Jurkat, Clone E6-1 (cell line): ENCODE measurements around the gene CDK2AP2.
"Not testable (repeated sequence)": the region's sequence is repeated elsewhere in the genome, so short reads cannot be mapped to it uniquely, and the experiment has no call there.

ENCODE experiments used
- DNase-seq: peaks from one replicate; pipeline ENCODE4 v3.0.0-alpha.2; 2011; ENCODE audit warnings: low read depth, low spot score
- H3K4me3 ChIP-seq: 2 replicates; pipeline ENCODE4 v1.5.1; 2011; ENCODE audit warnings: mild to moderate bottlenecking, low read length, control low read depth, moderate library complexity

CDK2AP2 gene

DNA sequence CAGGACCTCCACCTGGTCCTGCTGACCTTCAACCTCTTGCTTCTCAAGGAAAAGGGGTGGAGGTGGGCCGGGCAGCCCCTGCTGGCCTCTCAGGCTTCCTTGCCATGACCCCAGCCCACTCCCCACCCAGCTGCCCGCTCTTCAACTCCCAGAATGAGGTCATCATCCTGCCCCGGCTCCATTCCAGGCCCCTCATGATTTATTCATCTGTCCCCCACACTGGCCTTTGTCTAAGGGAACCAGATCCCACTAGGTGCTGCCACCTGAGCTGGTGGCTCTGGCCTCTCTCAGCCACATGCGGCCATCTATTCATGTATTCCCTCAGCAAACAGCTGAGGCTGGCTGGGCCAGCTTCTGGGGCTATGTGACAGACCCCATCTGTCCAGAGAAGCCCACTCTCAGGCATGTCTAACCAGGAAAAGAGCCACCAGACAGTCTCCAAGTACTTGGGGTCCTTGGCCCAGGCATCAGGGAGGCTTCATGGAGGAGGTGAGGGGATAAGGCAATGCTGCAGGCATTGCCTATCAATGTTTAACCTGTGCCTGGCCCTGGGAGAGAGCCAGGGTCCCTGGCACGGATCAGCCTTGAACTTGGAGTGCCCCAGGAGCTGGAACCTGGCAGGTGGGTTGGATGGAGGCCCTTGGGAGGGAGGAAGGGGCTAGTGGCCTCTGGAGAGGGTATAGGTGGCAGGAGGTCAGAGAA, 17.5 kb upstream of the CDK2AP2 start:
- DNase-seq = no peak

DNA sequence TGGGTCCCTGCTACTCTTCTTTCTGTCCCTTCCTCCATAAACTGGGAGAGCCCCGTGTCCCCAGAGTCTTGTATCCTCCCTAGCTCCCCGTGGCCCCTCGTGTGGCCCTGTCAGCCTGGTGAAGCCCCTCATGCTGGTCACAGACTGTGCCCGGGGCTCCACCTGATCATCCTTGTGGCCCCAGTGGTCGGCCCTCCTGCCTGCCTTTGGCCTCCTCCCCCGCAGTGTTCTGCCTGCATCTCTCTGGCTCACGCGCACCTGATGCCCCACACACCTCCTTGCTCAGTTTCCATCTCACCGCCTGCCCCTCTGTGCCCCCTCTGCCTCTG, 16.5 kb upstream of the CDK2AP2 start:
- H3K4me3 ChIP-seq = no peak overlapping the region
- no peak for DNase-seq

More for the DNA sequence above, 17.5 kb upstream of the CDK2AP2 start:
- no peak overlapping the region for H3K4me3 ChIP-seq

DNA sequence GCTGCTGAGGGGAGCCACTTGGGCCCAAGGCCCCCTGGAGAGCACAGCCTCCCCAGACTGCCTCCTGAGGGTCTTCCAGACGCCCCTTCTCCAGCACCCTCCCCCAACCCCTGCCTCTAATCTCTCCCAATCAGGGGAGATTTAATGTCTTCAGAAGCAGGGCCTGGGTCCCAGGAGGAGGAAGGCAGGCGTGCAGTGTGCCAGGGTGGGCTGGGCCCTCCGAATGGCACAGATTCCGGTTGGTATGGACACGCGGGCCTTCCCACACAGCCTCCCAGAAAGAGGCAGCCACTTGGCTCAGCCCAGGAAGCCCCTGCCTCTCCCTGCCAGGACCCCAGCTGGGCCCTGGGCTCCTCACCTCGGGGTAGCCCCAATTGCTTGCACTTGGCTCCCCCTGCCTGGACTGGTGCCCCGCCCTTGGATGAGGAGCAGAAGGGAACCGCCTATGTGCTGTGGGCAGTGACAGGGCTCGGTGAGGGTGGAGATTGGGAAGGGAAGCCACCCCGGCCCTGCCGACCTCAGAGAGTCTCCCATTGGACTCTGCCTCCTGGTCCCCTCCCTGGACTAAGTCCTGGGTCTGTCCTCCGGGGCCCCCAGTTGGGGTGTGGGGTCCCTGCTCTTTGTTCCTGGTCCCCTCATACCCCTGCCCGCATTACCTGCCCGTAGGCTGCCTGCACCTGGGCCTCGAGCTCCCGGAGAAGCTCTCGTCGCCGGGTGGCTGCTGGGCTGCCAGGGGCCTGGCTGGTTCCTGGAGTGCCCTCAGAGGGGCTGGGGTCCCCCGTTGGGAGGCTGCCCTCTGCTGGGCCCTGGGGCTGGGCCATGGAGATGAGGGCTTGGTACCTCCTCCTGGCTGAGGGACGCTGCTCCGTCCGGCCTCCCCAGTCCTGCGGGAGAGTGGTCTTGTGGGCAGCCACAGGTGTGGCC, 15.9 kb upstream of the CDK2AP2 start:
- no peak for DNase-seq
- H3K4me3 ChIP-seq = no peak overlapping the region

DNA sequence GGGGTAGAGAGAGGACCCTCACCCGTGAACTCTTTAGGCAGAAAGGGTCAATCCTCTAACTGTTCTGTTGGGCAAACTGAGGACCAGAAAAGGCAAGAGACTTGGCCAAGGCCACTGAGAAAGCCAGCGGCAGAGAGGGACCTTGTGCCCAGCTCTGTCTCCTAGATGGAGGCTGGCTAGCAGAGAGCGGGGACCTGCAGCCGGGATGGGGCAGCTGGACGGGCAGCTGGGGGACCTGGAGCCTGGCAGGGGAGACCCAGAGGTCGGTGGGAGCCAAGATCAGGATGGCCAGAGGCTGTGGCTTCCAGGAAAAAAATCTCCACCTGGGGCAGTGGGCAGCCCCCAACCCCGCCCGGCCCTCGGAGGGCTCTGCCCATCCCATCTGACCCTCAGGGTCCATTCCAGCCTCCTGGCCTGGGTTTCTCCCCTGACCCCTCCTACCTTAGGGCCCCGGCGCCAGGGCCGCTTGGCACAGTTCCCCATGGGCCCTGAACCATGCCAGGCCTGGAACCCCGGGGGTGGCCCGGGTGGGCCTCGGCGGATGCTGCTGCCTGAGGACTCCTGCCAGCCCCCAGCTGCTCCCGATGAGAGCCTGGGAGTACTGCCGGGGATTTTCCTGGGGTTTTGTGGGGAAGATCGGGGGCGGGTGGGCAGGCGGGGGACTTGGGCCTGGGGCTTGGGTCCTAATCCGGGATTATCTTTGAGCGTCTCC, 15.0 kb upstream of the CDK2AP2 start, which contains the start of gene CABP2:
TSS of gene CABP2 (minus strand) at position 603 of the 712 bp plus-strand sequence. CDS start at position 483, 120 bp downstream.
- no peak for DNase-seq
- no peak within 1 kb of the TSS for H3K4me3 ChIP-seq

DNA sequence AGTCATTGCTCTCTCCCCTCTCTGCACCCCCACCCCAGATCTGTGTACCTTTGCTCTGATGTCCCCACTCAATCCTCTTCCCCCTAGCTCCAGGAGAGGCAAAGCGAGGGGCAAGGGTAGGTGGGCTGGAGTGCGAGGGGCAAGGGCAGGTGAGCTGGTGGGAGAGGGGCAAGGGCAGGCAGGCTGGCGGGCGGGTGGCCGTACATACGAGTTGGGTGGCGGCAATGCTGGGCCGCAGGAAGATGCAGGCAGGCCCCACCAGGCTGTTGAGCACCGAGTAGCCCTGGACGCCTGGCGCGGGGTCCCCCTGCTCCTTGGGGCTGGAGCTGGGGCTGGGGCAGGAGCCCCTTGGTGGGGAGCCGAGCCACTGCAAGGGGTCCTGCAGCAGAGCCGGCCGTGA, 14.4 kb upstream of the CDK2AP2 start:
- H3K4me3 ChIP-seq = no peak overlapping the region
- DNase-seq = no peak

DNA sequence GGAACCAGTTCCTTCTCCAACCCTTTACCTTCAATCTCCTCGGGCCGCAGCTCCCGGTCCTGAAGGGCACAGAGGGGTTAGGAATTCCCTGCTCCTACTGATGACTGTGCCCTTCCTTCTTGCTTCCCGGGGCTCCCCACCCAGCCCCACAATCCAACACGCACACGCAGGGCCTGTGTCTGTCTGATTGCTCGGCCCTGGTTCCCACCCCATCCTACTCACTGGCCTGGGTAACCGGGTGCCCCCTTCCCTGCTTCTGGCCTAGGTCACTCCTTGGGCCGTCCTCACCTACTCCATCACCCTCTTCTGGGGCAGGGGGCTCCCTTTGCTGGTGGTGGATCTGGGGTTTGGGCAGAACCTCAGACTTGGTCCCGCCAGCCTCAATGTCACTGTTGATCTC, 14.0 kb upstream of the CDK2AP2 start:
- H3K4me3 ChIP-seq = no peak overlapping the region
- no peak for DNase-seq

DNA sequence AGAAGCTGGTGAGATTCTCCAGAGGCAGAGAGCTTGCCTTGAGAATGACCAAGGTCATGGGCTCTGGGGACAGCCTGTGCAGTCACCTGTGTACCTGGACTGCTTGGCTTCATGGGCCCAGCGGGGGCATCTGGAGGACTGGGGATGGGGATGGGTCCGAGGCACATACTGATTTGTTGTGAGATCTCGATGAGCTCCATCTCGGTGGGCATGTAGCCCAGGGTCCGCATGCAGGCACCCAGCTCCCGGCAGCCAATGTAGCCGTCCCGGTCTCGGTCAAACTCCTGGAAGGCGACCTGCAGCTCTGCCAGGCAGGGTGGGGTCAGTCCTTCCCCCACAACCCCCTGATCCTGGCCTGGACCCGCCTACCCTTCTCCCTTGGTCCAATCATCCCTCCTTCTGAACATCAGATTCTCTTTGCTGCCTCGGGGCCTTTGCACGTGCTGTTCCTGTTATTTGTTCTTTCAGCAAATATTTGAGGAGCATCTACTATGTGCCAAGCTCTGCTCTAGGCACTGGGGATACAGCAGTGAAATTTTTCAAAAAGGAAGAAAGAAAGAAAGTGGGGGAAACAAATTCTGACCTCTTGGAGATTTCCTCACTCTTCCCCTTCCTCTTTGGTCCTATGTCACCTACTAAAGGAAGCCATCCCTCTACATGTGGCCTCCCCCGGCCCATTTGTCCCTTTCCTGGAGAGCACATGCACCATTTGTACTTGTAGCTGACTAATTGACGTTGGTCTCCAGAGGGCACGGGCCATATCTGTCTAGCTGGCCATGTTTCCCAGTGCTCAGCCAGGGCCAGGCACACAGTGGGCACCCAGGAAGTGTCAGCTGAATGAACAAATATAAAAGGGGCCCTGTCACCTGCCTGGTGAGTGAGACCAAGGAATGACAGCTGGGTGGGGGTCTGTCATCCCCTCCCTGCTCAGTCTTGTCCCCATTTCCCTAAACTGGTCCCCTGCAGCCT, 13.2 kb upstream of the CDK2AP2 start:
- no peak overlapping the region for H3K4me3 ChIP-seq
- no peak for DNase-seq

DNA sequence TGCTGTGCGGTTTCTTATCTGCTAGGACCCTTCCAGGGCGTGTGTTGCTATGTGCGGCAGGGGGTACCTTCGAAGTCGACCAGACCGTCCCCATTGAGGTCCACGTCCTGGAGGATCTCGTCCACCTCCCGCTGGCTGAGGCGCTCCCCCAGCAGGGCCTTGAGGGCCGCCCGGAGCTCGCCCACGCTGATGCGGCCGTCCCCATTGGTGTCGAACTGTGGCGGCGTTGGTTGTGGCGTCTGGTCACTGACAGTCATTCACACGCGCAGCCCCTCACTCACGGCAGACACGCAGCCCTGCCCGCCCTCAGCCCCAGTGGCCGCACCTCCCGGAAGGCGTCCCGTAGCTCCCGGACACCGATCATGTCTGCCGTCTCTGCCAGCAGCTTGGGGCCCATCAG, 11.8 kb upstream of the CDK2AP2 start:
- DNase-seq = no peak
- H3K4me3 ChIP-seq = no peak overlapping the region

DNA sequence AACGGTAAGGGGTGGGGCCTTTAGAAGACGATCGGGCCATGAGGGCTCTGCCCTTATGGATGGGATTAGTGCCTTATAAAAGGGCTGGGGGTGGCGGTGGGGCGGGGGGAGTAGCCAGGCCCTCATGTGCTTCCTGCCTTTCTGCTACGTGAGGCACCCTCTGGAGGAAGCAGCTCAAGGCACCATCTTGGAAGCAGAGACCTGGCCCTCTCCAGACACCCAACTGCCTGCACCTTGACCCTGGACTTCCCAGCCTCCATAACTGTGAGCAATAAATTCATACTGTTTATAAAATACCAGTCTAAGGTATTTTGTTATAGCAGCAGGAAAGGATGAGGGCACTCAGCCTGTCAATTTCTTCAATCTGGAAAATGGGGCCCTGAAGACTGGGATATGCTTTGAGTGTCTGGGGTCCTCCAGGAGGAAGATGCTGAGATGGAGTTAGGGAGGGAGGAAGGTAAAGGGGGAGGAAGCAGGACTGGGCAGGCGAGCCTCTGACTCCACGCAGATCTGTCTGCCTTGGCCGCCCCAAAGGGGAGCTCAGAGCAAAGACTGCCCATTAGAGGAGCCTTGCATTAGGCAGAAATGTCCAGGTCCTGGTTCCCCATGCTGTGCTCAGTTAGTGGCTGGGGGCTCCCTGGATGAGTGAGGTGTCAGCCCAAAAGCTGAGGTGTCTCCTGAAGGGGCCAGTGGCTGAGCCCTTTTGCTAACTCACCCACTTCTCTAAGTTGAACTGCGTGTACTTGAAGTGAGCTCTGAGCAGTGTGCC, 10.0 kb upstream of the CDK2AP2 start:
- H3K4me3 ChIP-seq = no peak overlapping the region
- no peak for DNase-seq

DNA sequence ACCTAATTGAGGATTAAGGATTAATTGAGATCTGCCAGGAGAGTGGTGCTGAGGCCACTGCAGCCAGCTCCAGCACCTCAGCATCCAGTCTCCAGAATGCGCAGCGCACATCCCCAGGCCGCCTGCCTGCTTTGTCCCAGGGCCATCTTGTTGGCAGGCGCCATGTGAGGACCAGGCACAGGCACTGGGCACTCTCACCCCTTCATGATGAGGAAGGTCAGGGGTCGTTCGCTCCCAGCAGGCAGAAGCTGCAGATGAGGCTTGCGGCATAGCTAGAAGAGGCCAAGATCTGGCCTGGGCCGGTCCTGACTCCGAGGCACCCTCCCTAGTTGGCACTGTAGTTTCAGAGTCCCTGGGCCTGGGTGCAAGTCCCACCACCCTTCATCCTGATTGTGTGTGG, 8.8 kb upstream of the CDK2AP2 start:
- no peak for DNase-seq
- no peak overlapping the region for H3K4me3 ChIP-seq

DNA sequence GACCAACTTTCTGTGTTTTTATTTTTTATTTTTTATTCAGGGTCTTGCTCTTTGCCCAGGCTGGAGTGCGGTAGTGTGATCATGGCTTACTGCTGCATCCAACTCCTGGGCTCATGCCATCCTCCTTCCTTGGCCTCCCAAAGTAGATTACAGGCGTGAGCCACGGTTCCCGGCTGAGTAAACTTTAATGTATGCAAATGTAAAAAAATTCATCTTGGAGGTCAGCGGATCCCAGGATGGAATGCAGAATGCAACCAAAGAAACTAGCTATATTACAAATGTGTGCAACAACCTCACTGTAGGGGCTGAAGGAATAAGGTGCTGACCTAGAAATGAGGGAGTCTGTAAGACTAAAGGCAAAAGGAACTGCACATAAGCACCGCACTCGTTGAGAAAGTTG, 6.2 kb upstream of the CDK2AP2 start:
- no peak overlapping the region for H3K4me3 ChIP-seq
- no peak for DNase-seq

DNA sequence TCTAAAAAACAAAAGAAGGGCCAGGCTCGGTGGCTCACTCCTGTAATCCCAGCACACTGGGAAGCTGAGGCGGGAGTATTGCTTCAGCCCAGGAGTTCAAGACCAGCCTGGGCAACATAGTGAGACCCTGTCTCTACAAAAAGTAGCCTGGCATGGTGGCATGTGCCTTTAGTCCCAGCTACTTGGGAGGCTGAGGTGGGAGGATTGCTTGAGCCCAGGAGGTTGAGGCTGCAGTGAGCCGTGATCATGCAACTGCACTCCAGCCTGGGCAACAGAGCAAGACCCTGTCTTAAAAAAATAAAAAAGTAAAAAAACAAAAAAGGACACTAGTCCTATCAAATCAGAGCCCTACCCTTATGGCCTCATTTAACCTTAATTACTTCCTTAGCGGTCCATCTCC, 3.6 kb upstream of the CDK2AP2 start:
- DNase-seq = not testable (repeated sequence)

DNA sequence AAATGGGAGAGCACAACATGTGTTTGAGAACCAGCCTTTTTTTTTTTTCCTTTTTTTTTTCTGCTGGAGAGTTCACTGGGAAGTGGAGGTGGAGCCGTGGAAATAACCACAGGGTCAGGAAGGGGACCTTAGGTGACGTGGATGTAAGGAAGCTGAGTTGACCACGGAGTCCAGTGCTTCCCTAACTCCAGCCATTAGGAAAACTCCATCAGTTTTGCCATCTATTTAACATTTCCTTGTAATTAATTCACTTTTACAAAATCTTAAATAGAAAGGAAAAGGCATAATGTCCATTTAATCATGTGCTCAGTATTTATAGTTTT, 2.0 kb upstream of the CDK2AP2 start:
- no peak overlapping the region for H3K4me3 ChIP-seq
- no peak for DNase-seq

More for the DNA sequence above, 3.6 kb upstream of the CDK2AP2 start:
- not testable (repeated sequence) for H3K4me3 ChIP-seq

DNA sequence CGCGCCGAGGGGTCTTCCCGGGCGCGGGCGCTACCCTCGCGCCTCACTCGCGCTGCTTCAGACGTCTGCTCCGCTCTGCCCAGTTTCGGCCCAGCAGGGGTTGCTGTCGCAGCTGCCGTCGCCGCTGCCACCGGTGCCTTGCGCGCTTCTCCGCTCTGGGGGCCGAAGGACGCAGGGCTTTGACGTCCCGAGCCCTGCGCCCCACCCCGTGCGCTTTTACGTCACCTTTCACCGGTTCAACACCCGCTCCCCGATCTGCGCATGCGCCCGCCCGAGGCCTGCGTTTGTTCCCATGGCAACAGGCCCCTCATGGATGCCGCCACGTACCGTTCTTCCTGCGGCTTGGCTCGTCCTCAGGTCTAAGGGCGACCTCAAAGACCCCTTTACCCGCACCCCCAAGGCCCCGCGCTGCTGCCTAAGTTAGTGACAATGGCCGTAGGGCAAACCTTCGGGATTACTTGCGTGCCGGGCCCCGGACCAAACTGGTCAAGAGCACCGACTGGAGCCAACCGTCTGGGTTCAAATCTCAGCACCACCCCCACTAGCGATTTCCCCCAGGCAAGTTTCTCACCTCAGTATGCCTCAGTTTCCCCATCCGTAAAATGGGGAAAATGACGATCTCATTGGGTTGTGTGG, 642 bp upstream of the CDK2AP2 start:
- peak overlapping the region; percentile 77 for H3K4me3 ChIP-seq
- DNase-seq = peak; percentile 95

DNA sequence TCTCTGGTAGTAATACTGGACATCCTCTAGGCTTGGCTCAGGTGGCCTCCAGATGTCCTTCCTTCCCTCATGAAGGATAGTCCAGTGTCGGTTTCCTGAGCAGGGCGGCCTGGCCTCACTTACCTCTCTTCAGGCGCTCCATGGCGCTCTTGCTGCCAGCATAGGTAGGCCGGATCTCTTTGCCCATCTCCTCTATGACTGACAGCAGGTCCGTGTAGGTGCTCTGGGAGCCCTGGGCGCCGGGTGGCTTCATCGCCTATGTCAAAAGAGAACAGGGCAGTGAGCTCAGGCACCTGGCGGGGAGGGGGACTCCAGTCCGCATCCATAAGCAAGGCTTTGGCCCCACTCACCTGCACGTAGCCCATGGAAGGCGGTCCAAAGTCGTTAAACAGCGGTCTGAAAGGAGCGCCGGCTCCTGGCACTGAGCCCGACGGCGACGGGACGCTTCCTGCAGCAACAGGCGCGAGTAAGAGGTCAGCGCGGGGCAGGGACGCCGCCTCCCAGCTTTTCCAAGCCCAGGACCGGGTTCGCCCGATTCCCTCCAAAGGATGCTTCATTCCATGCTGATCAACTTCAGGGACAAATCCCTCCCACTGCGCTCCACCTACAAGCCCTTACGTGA, 609 bp downstream of the CDK2AP2 start:
- peak; percentile 52 for DNase-seq

DNA sequence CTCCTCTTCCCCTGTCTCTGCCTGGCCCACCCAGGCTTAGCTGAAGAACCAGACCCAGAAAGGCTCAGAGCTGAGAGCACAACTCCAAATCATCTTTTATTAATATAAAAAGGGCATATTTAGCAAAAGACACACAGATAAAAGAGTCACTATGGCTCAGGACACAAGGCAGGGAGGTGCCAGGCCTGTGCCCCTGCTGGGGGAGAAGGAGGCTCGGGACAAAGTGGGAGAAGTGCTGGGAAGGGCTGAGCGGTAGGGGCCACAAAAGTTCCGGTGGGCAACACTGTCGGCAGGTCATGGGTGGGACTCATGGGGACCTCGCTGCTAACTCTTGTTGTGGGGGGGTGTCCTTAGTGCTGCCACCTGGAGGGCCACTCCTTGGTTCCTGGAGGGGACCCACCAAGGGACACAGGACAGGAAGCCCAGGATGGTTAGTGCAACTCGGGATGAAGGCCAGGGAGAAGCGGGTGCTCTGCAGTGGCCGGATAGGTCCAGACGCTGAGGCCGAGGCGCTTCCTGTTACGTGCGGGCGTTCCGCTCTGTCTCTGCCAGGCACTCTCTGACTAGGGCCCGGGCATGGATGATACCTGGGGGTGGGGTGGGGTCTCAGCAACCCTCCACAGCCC, 1.4 kb downstream of the CDK2AP2 start:
- H3K4me3 ChIP-seq = no peak overlapping the region
- no peak for DNase-seq

More for the DNA sequence above, 609 bp downstream of the CDK2AP2 start:
- peak overlapping the region; percentile 77 for H3K4me3 ChIP-seq
